Measurements from ENCODE around the gene RBBP4. TPM values are rescaled to one million over a fixed set of nuclear protein-coding genes. Genes with fewer than 3 reads are reported as not detected.

RBBP4 gene
- total and polyA plus RNA-seq, 2 of the 8 experiments (the other 6 are each of a cell fraction or from before 2014, with no cell fraction given) = 147 to 397 TPM

DNA sequence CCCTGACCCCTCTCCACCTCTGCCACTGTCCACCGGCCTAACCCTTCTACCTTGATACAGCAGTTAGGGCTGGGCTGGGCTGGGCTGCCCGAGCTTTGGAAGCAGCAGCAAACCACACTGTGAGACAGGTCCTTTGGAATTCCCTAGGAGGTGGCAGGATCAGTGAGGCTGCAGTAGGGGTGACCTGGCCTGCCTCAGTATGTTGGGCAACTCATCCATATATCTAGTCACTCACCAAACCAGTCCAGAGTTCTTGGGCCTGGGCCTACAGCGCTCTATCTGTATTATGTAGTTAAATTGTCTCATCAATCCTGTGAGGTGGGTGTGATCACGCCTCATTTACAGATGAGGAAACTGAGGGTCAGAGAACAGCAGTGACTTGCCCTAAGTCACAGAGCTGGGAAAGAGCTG is 64.9 kb downstream of the RBBP4 start:
- Histone ChIP-seq H3K79me1 (ENCODE audit: low read depth, low read length) (no peaks in the 10 kb centered on the region), H4K91ac (replicated peaks; ENCODE audit: insufficient read length, low read length) (peak overlapping the region; percentile 68), H3K36me3 (ENCODE audit: control insufficient read depth in 2 of 4, insufficient read depth in 4 of 4, low read length in 3 of 4) (no peaks in the 10 kb centered on the region), H3K14ac (ENCODE audit: insufficient read length) (no peak overlapping the region), H3K4ac (replicated peaks; ENCODE audit: insufficient read length, low read depth, low read length) (peak overlapping the region; percentile 55), H3K79me2 (ENCODE audit: control insufficient read depth in 1 of 2, insufficient read depth in 2 of 2, low read length in 2 of 2) (no peaks in the 10 kb centered on the region), H3K23ac (ENCODE audit: insufficient read length) (no peak overlapping the region), H2AFZ (ENCODE audit: low read length) (no peak overlapping the region), H3K4me1 (replicated peaks in 1 of 4; ENCODE audit: control insufficient read depth in 3 of 4, insufficient read depth in 4 of 4, low read length in 3 of 4) (peaks cover 0 to 13% (median 13%) of the 10 kb centered on the region in 4 experiments; a peak in 6 of 7 replicates), H3K9me3 (ENCODE audit: insufficient read depth in 2 of 2, low read depth in 1 of 2, low read length in 1 of 2) (no peaks in the 10 kb centered on the region), H3K9ac (replicated peaks in 1 of 4; ENCODE audit: extremely low read depth in 1 of 4, low read depth in 3 of 4, low read length in 3 of 4) (no peak overlapping the region), H3K27me3 (replicated peaks in 1 of 4; ENCODE audit: control insufficient read depth in 3 of 4, extremely low read depth in 1 of 4, insufficient read depth in 3 of 4, low read length in 3 of 4) (no peaks in the 10 kb centered on the region; a peak in 1 of 7 replicates), H2BK120ac (replicated peaks; ENCODE audit: low read depth, low read length) (peak overlapping the region; percentile 27), H2BK12ac (ENCODE audit: low read depth, low read length) (peak overlapping the region; percentile 94; the same call in 1 of the 2 replicates), H4K8ac (ENCODE audit: extremely low read depth, insufficient read depth, low read length) (peak overlapping the region; percentile 73; the same call in 1 of the 2 replicates), H2BK5ac (ENCODE audit: low read depth, low read length) (peak overlapping the region; percentile 79; the same call in 1 of the 2 replicates), H2BK20ac (ENCODE audit: low read length) (peak overlapping the region; percentile 62), H3K18ac (ENCODE audit: extremely low read depth, low read length) (peak overlapping the region; percentile 83; the same call in 1 of the 2 replicates), H3K56ac (replicated peaks; ENCODE audit: insufficient read length, low read depth, low read length) (no peak overlapping the region), H3K23me2 (ENCODE audit: low read depth, low read length) (no peaks in the 10 kb centered on the region), H3K4me3 (ENCODE audit: extremely low read depth in 1 of 4, insufficient read depth in 2 of 4, low read depth in 3 of 4, low read length in 4 of 4) (no peak overlapping the region), H3K27ac (ENCODE audit: low read depth, low read length) (no peak overlapping the region), H2BK15ac (ENCODE audit: low read length) (peak overlapping the region; percentile 54; the same call in 1 of the 2 replicates), H4K5ac (ENCODE audit: insufficient read length, low read depth, low read length) (peak overlapping the region; percentile 27), H3K4me2 (ENCODE audit: insufficient read depth in 1 of 2, low read depth in 2 of 2, low read length in 2 of 2) (0 out of 4 replicates have a peak overlapping the region, but pooled peaks have one; percentile 29 to 69), H2AK5ac (ENCODE audit: low read depth, low read length) (peak overlapping the region; percentile 10; the same call in 1 of the 2 replicates), H4K20me1 (replicated peaks in 1 of 2; ENCODE audit: control insufficient read depth in 1 of 2, insufficient read depth in 2 of 2, low read length in 2 of 2) (no peaks in the 10 kb centered on the region)
- CTCF ChIA-PET (ENCODE audit: partially characterized antibody) = interaction anchor here (1.0 to 10.5 kb wide), 10 partner anchors 9 to 315 kb away, joined by 3 to 329 read pairs (median 4); no protein-coding TSS in a partner anchor
- FAIRE-seq (no peak), DNase-seq (ENCODE audit: low read depth in 1 of 2, low spot score in 2 of 2) (no peak)
- 93% methylated on average over 4 of the region's 4 CpGs; no CpG with 5 or more reads in 1 of the 2 experiments for WGBS, 2 experiments (ENCODE audit: extremely low coverage in 1 of 2, insufficient coverage in 1 of 2, insufficient read length in 1 of 2, insufficient replicate concordance in 2 of 2, low coverage in 1 of 2, low lambda C conversion rate in 2 of 2, missing lambda C conversion rate in 1 of 2)
- POLR2A ChIA-PET (ENCODE audit: partially characterized antibody) = interaction anchor here (0.7 to 9.6 kb wide), 14 partner anchors 10 to 104 kb away, joined by 3 to 152 read pairs (median 5); no protein-coding TSS in a partner anchor
- no peak for TF ChIP-seq FOSL1 (IDR thresholded peaks at IDR 0.05; ENCODE audit: insufficient read depth, low read depth, low read length)
- TF ChIP-seq GABPA (IDR thresholded peaks at IDR 0.05; ENCODE audit: borderline replicate concordance, insufficient read depth, low read length) = no peak
- no peak for TF ChIP-seq RBBP5 (IDR thresholded peaks at IDR 0.05; ENCODE audit: borderline replicate concordance, low read depth, low read length)
- TF ChIP-seq TEAD4 (IDR thresholded peaks at IDR 0.05; ENCODE audit: low read depth, low read length) = no peak
- no peak for TF ChIP-seq EP300 (IDR thresholded peaks at IDR 0.05; ENCODE audit: borderline replicate concordance in 1 of 2, low read depth in 2 of 2, low read length in 2 of 2)
- no peak for TF ChIP-seq SIN3A (conservative IDR thresholded peaks at IDR 0.05 in 1 of 2, IDR thresholded peaks at IDR 0.05 in 1 of 2; ENCODE audit: low read depth in 1 of 2, low read length in 2 of 2)
- TF ChIP-seq JUN (IDR thresholded peaks at IDR 0.05; ENCODE audit: low read depth, low read length) = no peak
- no peak for TF ChIP-seq SRF (IDR thresholded peaks at IDR 0.05; ENCODE audit: low read depth, low read length)
- TF ChIP-seq SIX5 (IDR thresholded peaks at IDR 0.05; ENCODE audit: low read depth, low read length) = no peak
- no peak for TF ChIP-seq TBP (IDR thresholded peaks at IDR 0.05; ENCODE audit: low read depth, low read length)
- no peak for TF ChIP-seq SUZ12 (IDR thresholded peaks at IDR 0.05; ENCODE audit: low read length)
- TF ChIP-seq SAP30 (IDR thresholded peaks at IDR 0.05; ENCODE audit: insufficient read depth, insufficient replicate concordance, low read length) = no peak
